Bronchial epithelial cell (primary cell): ENCODE measurements around the gene MAEA. TPM values are rescaled to one million over a fixed set of nuclear protein-coding genes. Genes with fewer than 3 reads are reported as not detected.

ENCODE experiments used
- DNase-seq: peaks from one replicate; pipeline ENCODE4 v3.0.0-alpha.2; 2010; ENCODE audit warnings: low read depth
- FAIRE-seq: peaks from 2 replicates; lab custom pipeline; 2011; peaks lifted over from hg19 to GRCh38; lab: Jason Lieb, UNC
- H3K27me3 ChIP-seq: 2 replicates; pipeline ENCODE4 v1.5.1; 2011; ENCODE audit warnings: low read length; ENCODE audit not compliant: control insufficient read depth, insufficient read depth
- H3K36me3 ChIP-seq: 2 replicates; pipeline ENCODE4 v1.5.1; 2011; ENCODE audit warnings: low read length; ENCODE audit not compliant: control insufficient read depth, insufficient read depth
- H3K4me3 ChIP-seq: 2 replicates; pipeline ENCODE4 v1.5.1; 2011; ENCODE audit warnings: mild to moderate bottlenecking, low read depth, low read length, control low read depth
- total RNA-seq: library from RNA; depleted of rRNA; stranded (reverse); fragments of >200 nt; gene quantifications from 2 replicates; pipeline ENCODE4 v1.2.1, GENCODE V29; 2014
- TF ChIP-seq, protein P1 (sequence below): IDR thresholded peaks from 2 replicates; pipeline ENCODE4 v1.5.1; 2011; ENCODE audit warnings: mild to moderate bottlenecking, moderate library complexity, low read length, control low read depth, inconsistent platforms; ENCODE audit not compliant: insufficient read depth, severe bottlenecking

The MAEA gene
- total RNA-seq, 1 donor from 2014 or later = 46.1 TPM

DNA sequence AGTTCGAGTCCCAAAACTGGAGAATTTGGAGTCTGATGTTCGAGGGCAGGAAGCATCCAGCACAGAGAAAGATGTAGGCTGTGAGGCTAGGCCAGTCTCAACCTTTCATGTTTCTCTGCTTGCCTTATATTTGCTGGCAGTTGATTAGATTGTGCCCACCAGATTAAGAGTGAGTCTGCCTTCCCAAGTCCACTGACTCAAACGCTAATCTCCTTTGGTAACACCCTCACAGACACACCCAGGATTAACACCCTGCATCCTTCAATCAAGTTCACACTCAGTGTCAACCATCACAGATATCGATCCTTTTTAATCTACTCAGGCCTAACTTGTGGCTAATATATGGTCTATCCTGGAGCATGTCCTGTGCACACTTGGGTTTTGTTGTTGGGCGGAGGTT is 18.0 kb upstream of the MAEA start:
- Histone ChIP-seq H3K36me3 (no peaks in the 10 kb centered on the region), H3K27me3 (no peaks in the 10 kb centered on the region), H3K4me3 (no peak overlapping the region)
- TF ChIP-seq, protein P1, sequence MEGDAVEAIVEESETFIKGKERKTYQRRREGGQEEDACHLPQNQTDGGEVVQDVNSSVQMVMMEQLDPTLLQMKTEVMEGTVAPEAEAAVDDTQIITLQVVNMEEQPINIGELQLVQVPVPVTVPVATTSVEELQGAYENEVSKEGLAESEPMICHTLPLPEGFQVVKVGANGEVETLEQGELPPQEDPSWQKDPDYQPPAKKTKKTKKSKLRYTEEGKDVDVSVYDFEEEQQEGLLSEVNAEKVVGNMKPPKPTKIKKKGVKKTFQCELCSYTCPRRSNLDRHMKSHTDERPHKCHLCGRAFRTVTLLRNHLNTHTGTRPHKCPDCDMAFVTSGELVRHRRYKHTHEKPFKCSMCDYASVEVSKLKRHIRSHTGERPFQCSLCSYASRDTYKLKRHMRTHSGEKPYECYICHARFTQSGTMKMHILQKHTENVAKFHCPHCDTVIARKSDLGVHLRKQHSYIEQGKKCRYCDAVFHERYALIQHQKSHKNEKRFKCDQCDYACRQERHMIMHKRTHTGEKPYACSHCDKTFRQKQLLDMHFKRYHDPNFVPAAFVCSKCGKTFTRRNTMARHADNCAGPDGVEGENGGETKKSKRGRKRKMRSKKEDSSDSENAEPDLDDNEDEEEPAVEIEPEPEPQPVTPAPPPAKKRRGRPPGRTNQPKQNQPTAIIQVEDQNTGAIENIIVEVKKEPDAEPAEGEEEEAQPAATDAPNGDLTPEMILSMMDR = no peak
- DNase-seq (no peak), FAIRE-seq (no peak)

DNA sequence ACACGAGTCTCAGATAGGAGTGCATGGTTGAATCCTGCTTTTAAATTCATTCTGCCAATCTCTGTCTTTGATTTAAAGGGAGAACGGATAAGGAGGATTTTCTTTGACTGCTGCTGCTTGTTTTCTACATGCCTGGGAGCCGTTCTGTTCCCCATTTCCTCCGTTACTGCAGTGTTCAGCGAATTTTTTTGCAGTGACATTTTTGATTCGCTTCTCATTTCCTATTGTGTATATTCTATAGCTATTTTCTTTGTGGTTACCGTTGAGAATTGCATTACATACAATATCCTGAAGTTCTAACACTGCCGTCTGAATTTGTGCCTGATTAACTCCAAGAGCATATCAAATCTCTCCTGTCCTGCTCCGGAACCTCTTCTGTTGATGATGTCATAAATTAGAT is 14.8 kb upstream of the MAEA start:
- H3K4me3 ChIP-seq = no peak overlapping the region
- TF ChIP-seq, protein P1 = no peak
- no peak for FAIRE-seq
- no peaks in the 10 kb centered on the region for H3K27me3 ChIP-seq
- no peak for DNase-seq
- no peaks in the 10 kb centered on the region for H3K36me3 ChIP-seq

DNA sequence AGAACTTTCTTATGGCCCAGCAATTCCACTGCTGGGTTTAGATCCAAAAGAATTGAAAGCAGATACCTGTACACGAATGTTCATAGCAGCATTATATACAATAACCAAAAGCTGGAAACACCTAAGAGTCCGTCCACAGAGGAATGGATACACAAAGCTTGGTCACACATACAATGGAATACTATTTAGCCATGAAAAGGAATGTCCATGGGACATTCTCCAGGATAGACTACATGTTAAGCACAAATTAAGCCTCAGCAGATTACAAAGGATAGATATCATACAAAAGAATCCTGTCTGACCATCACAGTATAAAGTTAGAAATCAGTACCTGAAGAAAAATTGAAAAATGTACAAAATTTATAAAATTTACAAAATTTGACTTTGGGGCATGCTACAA is 12.7 kb upstream of the MAEA start:
- TF ChIP-seq, protein P1 = no peak
- no peak for FAIRE-seq
- no peaks in the 10 kb centered on the region for H3K36me3 ChIP-seq
- H3K4me3 ChIP-seq = no peak overlapping the region
- DNase-seq = no peak
- no peaks in the 10 kb centered on the region for H3K27me3 ChIP-seq

DNA sequence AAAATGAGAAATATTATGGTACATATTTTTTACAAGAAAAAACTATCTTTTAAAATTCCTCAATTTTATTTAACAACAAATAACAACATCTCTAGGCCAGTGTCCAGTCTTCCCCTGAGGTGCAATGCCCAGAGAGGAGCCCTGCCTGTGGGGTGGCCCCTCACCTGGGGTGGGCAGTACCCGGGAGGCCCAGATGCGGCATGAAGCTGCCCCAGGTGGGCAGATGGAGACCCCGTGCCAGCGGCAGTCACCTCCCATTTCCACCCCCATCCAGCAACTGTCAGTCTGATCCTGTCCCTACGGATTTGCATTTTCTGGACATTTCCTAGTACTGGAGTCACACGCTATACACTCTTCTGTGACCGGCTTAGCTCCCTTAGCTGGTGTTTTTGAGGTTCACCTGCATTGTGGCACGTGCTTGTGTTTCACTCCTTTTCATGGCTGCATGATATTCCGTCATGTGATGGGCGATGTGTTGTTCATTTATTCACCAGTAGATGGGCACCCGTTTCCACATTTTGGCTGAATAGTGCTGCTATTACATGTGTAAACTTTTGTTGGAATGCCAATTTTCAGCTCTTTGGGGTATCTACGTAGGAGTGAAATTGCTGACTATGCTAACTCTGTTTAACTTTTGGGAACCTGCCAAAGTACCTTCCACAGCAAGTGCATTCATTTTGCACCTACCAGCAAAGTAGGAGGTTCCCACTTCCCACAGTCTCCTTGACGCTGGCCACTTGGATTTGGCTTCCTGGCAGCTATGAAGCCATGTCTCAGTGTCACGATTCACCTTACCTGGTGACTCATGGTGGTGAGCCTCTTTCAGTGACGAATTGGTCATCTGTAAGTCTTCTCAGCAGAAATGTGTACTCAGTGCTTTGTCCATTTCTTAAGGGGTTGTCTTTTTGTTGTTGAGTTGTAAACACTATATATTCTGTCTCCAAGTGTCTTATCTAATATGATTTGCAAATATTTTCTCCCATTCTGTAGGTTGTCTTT is 11.7 kb upstream of the MAEA start:
- DNase-seq (peak; percentile 50), FAIRE-seq (no peak)
- H3K36me3 ChIP-seq = no peaks in the 10 kb centered on the region
- no peaks in the 10 kb centered on the region for H3K27me3 ChIP-seq
- TF ChIP-seq, protein P1 = no peak
- H3K4me3 ChIP-seq = no peak overlapping the region

DNA sequence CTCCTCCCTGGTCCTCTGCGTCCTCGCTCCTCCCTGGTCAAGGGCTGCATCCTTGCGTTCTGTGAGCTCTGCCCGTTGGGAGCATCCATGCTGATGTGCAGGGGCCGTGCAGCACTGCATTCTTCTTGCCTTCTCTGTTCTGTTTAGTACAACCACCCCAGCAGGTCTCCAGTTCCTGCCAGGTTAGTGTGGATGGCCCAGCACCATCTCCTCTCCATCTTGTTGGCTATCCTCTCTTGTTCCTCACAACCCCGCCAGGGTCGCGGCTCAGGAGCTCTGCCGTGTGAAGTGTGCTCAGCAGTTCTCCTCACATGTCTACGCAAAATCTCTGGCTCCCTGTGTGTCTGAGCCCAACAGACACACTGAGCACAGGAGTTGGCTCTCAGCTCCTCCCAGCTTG is 10.4 kb upstream of the MAEA start:
- no peak overlapping the region for H3K4me3 ChIP-seq
- no peaks in the 10 kb centered on the region for H3K27me3 ChIP-seq
- no peak for FAIRE-seq
- DNase-seq = no peak
- TF ChIP-seq, protein P1 = no peak
- no peaks in the 10 kb centered on the region for H3K36me3 ChIP-seq

- H3K4me3 ChIP-seq = no peak overlapping the region
- no peaks in the 10 kb centered on the region for H3K36me3 ChIP-seq
- no peaks in the 10 kb centered on the region for H3K27me3 ChIP-seq
- FAIRE-seq (no peak), DNase-seq (no peak)
- TF ChIP-seq, protein P1 = no peak
These were observed 6.0 kb upstream of the MAEA start for GRCh38 chr4:1283711-1284110.
